Thoracic aorta (tissue), 2 donors: Measurements from ENCODE around the gene NTRK2. TPM values are rescaled to one million over a fixed set of nuclear protein-coding genes. Genes with fewer than 3 reads are reported as not detected.

Experiments used
- ATAC-seq: fragments of 150-250 bp; one replicate; pipeline ENCODE4 v1.8.0; 2017; ENCODE audit warnings: low read depth; ENCODE audit not compliant: insufficient number of reproducible peaks, low FRiP score
- DNase-seq: peaks from one replicate; pipeline ENCODE4 v3.0.0-alpha.2; 2020; ENCODE audit warnings: low spot score
- H3K27ac ChIP-seq, 2 donors: fragments of 200-600 bp; sonication (generic); 1 replicate in 1 of 2; 2 replicates in 1 of 2; pipeline ENCODE4 v1.5.1; 2016; ENCODE audit warnings: mild to moderate bottlenecking in 2 of 2, moderate library complexity in 2 of 2
- H3K27me3 ChIP-seq: fragments of 200-600 bp; sonication (generic); replicated peaks from 2 replicates; pipeline ENCODE4 v1.6.0; 2016; ENCODE audit warnings: mild to moderate bottlenecking; ENCODE audit not compliant: insufficient read depth
- H3K36me3 ChIP-seq: fragments of 200-600 bp; sonication (generic); one replicate; pipeline ENCODE4 v1.5.1; 2016
- H3K4me1 ChIP-seq, 2 donors: fragments of 200-600 bp; sonication (generic); 1 replicate in 1 of 2; 2 replicates in 1 of 2; pipeline versions ENCODE4 v1.5.1 to v1.6.0; 2016; ENCODE audit warnings: low read depth in 2 of 2, mild to moderate bottlenecking in 1 of 2; ENCODE audit not compliant: control insufficient read depth in 1 of 2
- H3K4me3 ChIP-seq: fragments of 200-600 bp; sonication (generic); 2 replicates; pipeline ENCODE4 v1.5.1; 2016; ENCODE audit warnings: mild to moderate bottlenecking
- H3K9me3 ChIP-seq: fragments of 200-600 bp; sonication (generic); 2 replicates; pipeline ENCODE4 v1.5.1; 2016
- CTCF ChIP-seq: fragments of 200-600 bp; sonication (generic); IDR thresholded peaks from one replicate; pipeline ENCODE4 v1.5.1; 2019; ENCODE audit warnings: antibody characterized with exemption
- total RNA-seq, 2 donors: library from RNA; depleted of rRNA; stranded (reverse); fragments of >200 nt; gene quantifications; one replicate each; pipeline versions ENCODE4 v1.1.0 to v1.2.3, GENCODE V29; 2016

The NTRK2 gene
- total RNA-seq, 2 donors from 2014 or later, result 12.6 to 27.9 TPM

- Histone ChIP-seq H3K27ac (peak overlapping the region in 1 of 2 donors; percentile 41), H3K4me1 (peaks cover 16 to 42% of the 10 kb centered on the region in 2 donors), H3K27me3 (no peaks in the 10 kb centered on the region), H3K36me3 (no peaks in the 10 kb centered on the region), H3K4me3 (peak overlapping the region; percentile 42), H3K9me3 (no peaks in the 10 kb centered on the region)
- peak; percentile 38 for ATAC-seq
- no peak for TF ChIP-seq CTCF
- no peak for DNase-seq
These were observed 154.1 kb downstream of the NTRK2 start for GRCh38 chr9:84823421-84824271.

GRCh38 chr9:84827216-84827765 lies 157.8 kb downstream of the NTRK2 start:
- H3K27ac ChIP-seq, result no peak overlapping the region
- DNase-seq, result no peak

GRCh38 chr9:84828046-84828445 lies 158.5 kb downstream of the NTRK2 start:
- Histone ChIP-seq H3K4me1 (peaks cover 12 to 21% of the 10 kb centered on the region in 2 donors), H3K9me3 (no peaks in the 10 kb centered on the region), H3K4me3 (no peak overlapping the region), H3K27ac (no peak overlapping the region), H3K36me3 (no peaks in the 10 kb centered on the region), H3K27me3 (no peaks in the 10 kb centered on the region)
- TF ChIP-seq CTCF, result no peak
- no peak for DNase-seq
- ATAC-seq, result no peak

More at GRCh38 chr9:84827216-84827765, 157.8 kb downstream of the NTRK2 start:
- H3K36me3 ChIP-seq, result no peaks in the 10 kb centered on the region
- no peaks in the 10 kb centered on the region for H3K9me3 ChIP-seq
- no peak for TF ChIP-seq CTCF
- ATAC-seq, result no peak
- no peaks in the 10 kb centered on the region for H3K27me3 ChIP-seq
- no peak overlapping the region for H3K4me3 ChIP-seq
- H3K4me1 ChIP-seq, result peaks cover 16 to 29% of the 10 kb centered on the region in 2 donors

DNA sequence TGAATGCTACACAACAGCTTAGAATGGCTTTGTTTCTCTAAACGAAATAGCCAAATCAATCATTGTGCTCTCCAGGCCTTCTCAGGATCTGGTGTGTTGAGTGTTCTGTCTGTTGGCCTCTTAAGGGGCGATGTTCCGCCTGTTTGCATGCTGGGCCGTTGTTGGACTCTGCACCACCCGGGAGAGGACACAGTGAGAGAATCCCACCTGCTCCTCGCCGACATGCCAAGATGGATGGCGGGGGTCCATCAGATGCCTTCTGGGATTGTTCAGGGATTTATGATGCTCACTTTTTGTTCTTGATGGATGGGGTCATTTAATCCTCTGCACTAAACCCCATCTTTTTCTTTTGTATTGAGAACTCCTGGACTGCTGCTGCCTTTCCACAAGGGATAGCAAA lies 159.9 kb downstream of the NTRK2 start:
- DNase-seq (no peak), ATAC-seq (no peak)
- H3K27me3 ChIP-seq, result no peaks in the 10 kb centered on the region
- no peaks in the 10 kb centered on the region for H3K36me3 ChIP-seq
- no peak for TF ChIP-seq CTCF
- H3K27ac ChIP-seq, result no peak overlapping the region
- no peaks in the 10 kb centered on the region for H3K9me3 ChIP-seq
- H3K4me1 ChIP-seq, result peaks cover 3 to 7% of the 10 kb centered on the region in 2 donors
- H3K4me3 ChIP-seq, result no peak overlapping the region

DNA sequence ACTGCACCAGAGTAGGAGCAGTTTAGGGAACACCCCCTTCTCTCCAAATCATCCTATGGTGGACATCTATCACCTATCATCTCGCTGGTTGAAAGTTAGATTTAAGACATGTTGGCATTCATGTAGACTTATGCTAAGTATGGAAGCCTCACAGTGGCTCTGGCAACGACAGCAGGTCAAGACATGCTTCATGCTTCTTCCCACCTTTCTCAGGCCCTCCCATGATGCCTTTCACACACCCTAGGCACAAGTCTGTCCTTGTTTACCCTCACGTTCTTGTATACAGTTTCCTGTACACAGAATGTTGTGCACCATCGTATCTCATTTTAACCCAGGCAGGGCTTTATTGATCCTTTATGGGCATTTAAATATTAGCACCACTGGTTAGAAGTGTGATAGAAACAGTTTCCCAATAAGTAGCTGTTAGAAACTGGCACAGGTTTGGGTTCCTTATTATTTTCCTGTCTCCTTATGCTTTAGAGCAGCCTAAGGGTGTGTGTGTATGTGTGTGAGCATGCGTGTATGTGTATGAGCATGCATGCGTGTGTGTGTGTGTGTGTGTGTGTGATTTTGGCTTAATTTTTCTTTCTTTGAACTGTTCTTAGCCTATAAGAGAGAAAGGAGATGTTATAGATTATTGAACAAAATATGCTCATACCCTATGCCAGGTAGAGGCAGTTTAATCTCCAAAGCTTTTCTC lies 160.6 kb downstream of the NTRK2 start:
- no peaks in the 10 kb centered on the region for H3K4me1 ChIP-seq
- H3K9me3 ChIP-seq, result no peaks in the 10 kb centered on the region
- no peak for ATAC-seq
- no peak overlapping the region for H3K4me3 ChIP-seq
- DNase-seq, result no peak
- no peaks in the 10 kb centered on the region for H3K36me3 ChIP-seq
- TF ChIP-seq CTCF, result no peak
- H3K27me3 ChIP-seq, result no peaks in the 10 kb centered on the region
- no peak overlapping the region for H3K27ac ChIP-seq
